Measurements from ENCODE around the gene MCAT.

Gene MCAT

DNA sequence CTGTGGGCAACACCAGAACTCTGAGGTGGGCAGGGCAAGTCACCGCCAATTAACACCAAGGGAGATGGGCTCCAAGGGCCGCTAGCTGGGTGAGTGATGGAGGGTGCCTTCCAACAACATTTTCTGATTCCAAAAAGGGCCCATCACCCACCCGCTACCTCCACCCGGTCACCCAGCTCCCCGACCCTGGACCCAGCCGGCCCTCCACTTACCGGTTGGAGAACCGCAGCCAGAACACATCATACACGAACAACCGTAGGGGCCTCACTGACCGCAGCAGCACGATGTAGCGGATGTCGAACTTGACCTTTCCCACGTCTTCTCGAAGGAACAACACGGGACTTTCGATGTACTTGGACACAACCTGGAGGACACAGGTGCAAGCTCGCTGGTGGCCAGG, 29.0 kb upstream of the MCAT start:
- DNase-seq (ENCODE audit: low read depth), result no peak

DNA sequence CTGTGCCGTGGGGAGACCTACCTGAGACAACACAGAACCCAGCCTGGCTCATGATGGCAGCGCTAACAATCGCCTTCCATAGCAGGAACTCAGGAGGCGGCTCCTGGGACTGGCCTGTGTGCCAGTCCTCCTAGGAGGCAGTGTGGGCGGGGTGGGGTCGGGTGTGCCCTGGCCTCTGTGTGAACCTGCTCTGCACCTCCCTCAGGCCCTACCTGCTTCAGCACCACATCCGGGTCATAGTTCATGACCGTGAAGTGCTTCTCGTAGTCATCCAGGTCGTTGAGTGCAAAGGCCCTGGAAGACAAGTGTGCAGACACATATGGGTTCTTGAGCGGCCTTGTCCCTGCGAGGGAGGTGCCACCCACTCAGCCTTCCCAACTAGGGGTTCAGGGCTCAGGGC, 28.4 kb upstream of the MCAT start:
- DNase-seq (ENCODE audit: low read depth), result no peak

DNA sequence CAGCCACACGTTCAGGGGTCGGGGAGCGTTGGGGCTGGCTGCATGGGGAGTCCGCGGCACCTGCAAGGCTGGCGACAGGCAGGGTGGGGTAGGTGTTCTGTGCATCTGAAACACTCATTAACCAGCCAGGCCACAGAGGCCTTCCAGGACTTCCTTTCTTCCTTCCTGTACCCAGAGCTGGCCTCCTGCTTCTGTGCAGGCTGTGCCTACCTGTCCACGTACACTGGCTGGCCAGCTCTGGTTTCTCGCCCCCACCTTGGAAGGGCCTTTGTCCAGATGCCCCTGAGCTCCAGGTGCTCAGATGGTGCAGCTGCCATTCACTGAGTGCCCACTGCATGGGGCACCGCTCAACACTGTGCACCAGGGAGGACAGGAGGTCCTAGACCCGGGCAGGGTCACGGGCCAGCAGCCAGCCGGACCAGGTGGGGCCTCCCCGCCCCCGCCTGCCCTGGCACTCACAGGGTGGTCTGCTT, 27.9 kb upstream of the MCAT start:
- no peak for DNase-seq (ENCODE audit: low read depth)

DNA sequence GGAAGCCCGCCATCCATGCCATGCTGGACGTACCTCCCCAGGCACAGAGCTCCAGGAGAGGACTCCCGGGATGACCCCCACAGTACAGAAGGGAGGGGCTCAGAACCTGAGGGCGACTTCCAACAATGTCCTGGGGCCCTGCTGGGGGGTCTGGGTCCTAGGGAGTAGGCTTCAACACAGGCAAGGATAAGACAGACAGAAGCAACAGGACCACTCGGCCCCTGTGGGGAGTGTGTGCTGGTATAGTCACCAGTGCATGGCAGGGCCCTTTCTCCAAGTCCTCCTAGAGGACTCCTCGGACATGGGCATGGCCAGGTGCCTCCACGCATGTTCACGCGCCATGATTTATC, 26.9 kb upstream of the MCAT start:
- DNase-seq (ENCODE audit: low read depth), result no peak

DNA sequence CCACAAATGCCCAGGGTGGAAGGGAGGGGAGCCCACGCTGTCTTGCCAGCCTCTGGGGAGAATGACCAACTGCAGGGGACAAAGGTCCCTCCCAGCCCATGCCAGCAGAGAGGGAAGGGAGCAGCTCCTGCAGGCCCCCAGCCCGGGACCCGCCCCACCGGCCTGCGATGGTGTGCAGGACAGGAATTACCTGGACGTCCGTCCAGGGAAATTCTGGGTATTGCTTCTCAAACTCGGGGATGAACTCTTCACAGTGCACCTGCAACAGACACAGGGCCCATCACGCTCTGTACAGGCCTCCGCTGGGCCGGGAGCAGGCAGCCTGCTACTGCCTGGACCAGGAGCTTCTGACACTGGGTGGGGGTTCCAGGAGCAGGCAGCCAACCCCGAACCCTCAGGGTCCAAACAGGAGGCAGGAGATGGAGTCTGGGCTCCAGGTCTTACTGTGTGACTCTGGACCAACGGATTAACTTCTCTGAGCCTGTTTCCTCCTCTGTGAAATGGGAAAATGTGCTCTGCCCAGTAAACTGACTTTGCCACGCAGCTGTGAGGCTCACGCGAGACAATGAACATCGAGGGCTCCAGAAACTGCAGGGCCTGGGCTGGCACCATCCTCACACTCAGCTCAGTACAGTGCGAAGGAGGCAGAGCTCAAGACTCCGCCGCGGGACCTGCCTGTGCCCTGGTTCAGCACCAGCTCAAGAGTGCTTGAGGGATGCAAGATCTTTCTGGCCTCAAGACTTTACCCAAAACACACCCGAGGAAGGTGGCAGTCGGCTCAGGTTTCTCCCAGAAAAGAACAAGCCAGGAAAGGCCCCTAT, 26.3 kb upstream of the MCAT start:
- no peak for DNase-seq (ENCODE audit: low read depth)

DNA sequence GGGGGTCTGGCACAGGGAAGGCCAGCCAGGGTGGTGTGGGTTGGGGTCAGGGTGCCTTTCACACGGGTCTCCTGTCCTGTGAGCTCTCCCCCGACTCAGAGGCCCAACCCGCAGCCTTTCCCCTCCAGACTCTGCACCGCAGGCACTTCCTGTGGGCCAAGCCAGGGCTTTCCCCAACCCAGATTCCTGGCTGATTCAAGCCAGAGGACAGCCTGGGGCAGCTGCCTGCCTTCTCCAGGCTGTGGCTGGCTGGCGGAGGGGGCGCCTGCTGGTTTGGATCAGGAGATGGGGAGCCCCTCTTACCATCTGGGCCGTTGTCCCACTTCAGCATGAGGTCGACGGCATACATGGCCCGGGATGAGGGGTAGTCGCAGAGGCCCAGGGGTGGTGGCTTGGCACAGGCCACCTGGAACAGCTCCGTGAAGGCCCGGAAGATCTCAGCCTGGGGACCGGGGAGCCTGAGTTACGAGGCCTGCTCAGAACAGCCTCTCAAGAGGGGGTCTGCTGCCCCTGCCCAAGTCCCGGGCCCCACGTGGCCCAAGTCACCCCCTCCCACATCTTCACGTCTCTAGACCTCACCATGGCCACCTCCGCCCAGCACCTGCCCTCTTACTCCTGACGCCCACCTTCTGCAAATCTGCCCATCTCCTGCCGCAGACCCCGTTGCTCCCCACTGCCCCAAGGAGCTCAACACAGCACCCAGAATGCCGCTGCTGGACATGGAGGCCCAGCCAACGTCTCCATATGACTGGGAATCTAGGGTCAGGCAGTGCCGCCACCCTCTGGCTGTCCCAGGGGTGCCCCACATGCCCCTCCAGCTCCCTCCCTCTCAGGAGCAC, 25.5 kb upstream of the MCAT start:
- DNase-seq (ENCODE audit: low read depth), result no peak

DNA sequence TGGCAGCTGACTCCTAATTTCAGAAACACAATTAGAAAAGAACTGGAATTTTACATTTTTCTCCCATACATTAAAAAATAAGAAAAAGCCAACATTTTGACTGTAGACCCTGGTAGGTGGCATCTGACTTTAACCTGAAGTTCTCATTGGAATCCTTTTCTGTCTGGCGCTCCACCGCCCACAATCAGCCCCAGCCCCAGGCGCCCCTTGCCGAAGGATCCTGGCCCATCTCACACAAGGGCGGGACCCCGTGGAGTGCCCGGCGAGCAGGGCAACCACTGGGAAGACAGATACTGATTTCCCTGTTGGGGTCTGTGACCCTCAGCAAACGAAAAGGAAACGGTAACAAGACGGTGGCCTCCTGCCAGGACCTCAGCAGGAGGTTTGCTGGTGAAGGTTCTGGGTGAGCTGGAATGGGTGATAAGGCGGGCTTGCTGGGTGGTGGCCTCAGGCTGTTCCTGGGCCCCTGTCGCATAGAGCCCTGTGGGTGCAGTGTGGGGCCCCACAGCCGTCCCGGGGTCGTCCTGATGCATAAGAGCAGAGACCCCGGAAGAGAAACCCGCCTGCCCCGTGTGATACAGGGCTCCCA, 23.9 kb upstream of the MCAT start:
- no peak for DNase-seq (ENCODE audit: low read depth)

DNA sequence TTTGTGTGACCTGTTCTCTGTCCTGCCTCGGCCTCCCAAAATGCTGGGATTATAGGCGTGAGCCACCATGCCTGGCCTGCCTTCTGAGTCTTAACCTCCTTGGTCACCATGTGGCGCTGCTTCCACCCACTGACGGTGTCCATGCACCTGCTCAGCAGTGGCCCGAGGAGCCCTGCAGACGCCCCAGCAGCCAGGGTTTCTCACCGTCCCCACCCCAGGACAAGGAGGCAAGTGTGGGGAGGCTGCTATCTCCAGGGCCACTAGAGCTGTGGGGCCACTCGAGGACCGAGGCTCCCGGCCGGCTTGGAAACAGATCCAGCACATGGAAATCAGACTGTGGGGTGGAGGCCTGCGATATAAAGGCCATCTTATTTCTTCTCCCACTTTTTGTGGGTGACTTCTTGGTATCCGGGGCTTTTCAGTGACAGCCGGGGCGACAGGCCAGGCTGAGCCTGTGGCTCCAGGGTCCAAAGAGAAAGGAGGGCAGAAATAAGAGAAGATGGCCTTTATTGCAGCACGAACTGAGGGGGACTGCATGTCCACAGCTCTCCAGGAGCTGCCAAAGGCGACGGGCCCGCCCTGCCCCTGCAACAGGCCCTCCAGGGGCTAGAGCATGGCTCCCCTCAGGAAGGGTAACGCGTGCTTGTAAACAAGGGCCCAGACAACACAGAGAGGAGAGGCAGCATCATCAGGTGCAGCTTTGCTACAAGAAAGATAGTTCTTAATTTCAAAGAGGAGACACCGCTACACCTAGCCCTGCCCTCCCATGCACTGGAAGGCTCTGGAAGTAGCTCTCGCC, 23.1 kb upstream of the MCAT start:
- no peak for DNase-seq (ENCODE audit: low read depth)

DNA sequence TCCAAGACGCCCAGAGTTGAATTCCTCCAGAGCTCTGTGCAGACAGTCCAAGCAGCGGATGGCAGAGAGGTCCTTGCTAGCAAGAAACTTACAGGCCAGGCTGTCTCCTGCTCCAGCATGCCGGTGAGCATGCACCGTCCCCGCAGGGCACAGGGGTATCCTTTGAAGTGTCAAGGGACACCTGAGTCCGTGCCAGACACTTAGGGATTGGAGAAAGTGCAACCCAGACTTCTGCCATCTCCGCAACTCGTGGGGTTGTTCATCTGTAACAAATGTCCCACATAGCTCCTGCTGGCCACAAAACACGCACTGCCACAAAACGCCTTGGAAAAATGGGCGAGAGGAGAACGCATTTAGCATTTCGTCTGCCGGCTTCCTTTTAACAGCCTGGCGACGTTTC, 21.4 kb upstream of the MCAT start:
- no peak for DNase-seq (ENCODE audit: low read depth)

DNA sequence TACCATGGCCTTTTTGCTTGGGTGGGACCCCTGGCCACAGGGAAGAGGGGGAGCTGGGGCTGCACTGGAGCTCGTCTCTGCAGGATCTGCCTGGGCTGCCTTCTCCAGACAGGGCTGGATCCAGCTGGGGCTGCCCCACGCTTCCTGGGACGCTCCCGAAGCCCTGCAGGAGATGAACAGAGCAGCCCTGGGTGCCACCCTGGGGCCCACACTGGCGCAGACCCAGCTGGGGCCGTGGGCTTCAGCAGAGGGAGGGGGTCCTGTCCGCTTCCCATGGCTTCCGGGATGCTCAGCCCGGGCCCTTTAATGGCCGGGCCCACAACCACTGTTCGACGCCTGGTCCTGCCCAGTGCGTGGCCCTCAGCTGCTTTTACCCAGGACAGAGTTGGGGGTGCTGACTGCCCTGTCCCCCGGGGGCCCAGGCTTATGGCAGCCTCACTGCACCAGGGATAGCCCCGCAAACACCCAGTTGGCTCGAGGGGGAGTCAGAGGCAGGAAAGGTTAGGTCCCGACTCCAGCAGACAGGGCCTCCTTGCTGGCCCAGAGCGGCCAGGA, 20.1 kb upstream of the MCAT start:
- DNase-seq (ENCODE audit: low read depth), result no peak

DNA sequence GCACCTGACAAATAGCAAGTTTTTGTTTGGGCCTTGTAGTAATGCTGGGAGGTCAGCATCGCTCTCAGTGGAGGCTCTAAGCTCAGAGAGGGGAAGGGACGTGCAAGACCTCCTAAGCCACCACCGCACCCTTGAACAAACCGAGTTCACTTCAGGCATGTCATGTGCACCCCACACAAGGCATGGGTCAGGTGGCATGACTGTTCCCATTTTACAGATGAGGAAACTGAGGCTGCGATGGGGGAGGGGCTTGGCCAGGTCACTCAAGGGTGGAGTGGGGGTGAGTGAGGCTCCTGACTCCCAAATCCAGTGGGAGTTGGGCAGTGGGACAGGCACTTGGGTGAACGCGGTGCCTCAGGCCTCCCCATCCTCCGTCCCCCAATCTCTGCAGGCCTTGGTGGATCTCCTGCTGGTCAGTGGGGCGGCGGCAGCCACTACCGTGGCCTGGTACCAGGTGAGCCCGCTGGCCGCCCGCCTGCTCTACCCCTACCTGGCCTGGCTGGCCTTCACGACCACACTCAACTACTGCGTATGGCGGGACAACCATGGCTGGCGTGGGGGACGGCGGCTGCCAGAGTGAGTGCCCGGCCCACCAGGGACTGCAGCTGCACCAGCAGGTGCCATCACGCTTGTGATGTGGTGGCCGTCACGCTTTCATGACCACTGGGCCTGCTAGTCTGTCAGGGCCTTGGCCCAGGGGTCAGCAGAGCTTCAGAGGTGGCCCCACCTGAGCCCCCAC, 19.4 kb upstream of the MCAT start:
- no peak for DNase-seq (ENCODE audit: low read depth)

DNA sequence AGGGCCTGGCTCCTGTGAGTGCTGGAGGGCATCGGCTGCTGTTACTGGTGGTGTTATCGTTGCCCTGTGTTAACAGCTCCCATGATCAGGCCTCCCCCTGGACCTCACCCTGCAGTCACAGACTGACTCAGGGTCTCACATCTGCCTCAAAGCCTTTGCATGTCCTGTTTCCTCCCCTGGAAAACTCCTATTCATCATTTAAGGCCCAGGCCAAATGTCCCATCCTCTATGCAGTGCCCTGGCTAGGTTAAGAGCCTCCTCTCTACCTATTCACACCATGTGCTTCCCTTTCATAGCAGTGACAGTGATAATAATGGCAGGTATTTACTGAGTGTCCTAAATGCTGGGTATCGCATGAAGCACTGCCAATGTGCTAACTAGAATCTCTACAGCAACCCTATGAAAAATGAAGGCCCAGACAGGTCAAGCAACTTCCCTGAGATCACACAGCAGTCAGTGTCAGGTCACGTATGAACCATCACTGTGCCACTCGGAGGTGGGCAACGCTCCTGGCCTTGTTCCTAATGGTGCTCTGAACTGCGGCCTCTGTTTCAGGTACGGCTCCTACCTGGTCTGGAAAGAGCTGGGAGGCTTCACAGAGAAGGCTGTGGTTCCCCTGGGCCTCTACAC, 17.4 kb upstream of the MCAT start:
- DNase-seq (ENCODE audit: low read depth), result no peak

DNA sequence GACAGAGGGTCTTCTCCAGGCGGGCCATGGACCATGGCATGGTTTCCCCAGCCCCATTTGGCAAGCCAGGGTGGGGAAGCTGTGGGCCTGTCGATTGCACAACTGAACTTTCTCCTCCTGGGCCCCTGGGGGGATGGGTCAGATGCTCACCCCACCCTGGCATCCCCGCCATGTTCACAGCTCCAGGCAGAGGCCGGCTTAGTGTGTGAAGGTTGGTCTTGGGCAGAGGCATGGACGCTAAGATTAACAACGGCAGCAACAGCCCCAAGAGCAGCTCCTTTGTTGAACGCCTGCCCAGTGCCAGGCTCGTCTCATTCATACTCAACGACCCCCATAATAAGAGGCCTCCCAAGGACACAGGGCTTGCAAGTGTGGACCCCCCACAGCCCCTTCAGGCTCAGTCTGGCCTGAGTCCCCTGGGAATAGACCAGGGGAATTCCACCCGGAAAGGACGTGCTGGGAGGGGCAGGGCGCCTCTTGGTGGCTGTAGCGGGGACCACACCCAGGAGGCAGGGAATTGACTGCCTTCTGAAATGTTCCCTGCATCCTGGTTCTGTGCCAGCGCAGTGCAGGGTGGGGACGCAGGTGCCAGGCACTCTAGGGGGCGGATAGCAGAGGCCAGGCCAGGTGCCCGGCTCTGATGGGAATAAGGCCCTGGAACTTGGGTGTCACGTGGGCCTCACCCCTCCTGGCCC, 16.4 kb upstream of the MCAT start:
- no peak for DNase-seq (ENCODE audit: low read depth)

DNA sequence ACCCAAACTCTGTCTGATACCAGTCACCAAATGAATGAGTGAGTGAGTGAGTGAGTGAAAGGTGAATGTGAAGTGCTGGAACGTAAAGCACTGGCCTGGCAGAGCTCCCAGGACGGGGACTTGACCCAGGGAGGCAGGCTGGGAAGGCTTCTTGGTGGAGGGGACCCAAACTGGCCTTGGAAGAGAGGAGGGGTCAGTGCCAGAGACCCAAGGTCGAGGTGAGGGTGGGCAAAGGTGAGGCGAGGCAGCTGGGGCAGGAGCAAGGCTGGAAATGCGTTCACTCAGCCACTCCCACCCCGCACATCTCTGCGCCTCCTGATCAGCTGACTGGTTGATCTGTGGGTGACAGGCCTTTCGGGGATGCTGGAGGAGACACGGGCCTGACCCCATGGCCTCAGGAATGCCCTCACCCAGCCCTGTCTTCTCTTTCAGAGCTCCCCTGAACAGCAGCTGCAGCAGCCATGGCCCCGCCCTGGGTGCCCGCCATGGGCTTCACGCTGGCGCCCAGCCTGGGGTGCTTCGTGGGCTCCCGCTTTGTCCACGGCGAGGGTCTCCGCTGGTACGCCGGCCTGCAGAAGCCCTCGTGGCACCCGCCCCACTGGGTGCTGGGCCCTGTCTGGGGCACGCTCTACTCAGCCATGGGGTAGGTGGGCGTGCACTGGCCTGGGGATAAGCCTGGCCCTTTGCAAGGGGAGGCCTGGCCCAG, 15.7 kb upstream of the MCAT start:
- DNase-seq (ENCODE audit: low read depth), result no peak

DNA sequence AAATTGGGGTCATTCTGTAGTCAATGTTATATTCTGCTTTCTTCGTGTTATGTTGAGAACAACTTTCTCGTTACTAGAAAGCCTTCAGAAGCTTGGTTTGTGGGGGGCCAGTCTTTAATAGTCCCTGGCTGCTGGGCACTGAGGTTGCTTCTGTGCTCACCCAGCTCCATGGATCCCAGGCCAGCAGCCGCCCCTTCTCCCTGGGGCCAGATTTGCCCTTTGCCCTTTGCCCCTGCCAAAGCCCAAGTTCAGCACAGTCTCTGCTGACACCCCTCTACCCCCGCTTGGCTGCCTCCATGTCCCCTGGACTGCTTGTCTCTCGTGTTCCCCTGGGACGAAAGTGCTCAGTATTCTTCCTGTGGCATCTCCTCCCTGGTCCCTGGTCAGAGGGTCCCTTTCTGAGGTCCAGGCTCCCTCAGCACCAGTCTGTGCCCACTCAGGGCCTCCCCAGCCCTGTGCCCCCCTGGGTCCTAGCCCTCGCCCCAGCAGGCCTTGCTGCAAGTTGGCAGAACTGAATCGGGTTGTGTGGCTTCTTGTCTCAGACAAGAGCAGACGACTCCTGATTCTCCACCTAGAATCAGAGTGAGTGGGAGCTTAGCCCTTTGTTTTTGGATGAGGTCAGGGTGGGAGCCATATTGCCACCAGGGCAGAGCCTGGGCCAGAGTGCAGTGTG, 14.8 kb upstream of the MCAT start:
- DNase-seq (ENCODE audit: low read depth), result no peak

DNA sequence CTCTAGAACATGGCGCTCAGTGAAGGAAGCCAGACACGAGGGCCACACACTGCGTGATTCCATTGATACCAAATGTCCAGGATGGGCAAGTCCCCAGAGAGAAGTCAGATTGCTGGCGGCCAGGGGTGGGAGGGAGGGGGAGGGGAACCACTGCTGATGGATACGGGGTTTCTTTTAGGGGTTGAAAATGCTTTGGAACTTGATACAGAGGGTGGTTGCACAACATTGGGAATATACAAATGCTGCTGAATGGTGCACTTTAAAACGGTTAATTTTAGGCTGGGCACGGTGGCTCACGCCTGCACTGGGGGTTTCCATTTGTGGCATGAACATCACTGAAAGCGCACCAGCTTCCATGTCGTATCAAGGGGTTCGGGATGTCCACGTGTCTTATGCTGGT, 13.2 kb upstream of the MCAT start:
- no peak for DNase-seq (ENCODE audit: low read depth)

DNA sequence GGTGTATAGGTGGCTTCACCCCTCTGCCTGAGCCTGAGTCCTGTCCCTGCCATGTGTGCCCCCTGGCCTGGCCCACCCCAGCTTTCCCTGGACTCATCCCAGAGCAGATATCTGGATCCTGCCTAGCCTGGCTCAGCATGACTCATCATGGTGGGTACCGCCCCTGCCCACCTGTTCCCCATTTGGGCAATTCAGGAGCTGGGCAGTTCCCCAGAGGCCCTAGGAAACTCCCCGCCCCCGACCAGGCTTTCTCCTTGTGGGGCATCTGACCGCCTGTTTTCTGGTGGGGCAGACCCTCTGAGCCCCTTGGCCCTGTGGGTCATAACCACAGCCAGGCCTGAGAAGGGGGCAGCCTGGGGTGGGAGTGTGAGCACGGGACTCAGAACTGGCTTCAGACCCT, 12.6 kb upstream of the MCAT start:
- no peak for DNase-seq (ENCODE audit: low read depth)

DNA sequence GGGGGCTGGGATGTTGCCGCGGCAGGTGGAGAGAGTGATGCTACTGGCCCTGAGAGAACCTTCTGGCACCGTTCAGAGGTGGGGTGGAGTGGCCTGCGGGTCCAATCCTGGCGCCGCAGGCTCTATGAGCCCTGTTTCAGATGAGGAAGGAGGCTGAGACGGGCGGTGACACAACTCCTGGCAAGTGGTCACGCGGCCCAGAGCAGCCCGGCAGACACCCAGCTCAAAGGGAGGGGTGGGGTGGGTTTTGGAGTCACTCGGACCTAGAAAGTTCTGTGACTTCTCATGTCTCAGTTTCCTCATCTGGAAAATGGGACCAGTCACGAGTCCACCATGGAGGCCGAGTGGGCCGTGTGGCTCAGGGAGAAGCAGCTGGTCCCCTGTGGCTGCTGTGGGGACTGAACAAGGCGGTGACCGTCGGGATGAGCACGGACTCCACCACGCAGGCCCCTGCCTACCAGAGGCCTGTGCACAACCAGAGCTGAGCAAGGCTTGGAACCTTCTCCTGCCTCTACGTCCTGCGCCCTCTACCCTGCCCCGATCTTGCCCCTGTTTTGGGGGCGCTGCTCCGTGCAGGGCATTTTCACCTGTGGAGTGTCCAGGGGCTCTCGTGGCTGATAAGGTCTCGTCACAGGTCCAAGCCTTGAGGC, 11.8 kb upstream of the MCAT start:
- DNase-seq (ENCODE audit: low read depth), result no peak
